NCI-H774 (cell line): ENCODE measurements around the gene ZNF280D.

Source experiments
- DNase-seq: peaks from one replicate; lab custom pipeline; 2025; lab: John Stamatoyannopoulos, UW

The ZNF280D gene

GRCh38 chr15:56744701-56745683, 11.7 kb upstream of the ZNF280D start:
- no peak for DNase-seq

GRCh38 chr15:56741541-56741940, 8.2 kb upstream of the ZNF280D start:
- no peak for DNase-seq

GRCh38 chr15:56739964-56740640, 6.8 kb upstream of the ZNF280D start:
- no peak for DNase-seq

- DNase-seq = no peak
These were observed 6.2 kb upstream of the ZNF280D start for GRCh38 chr15:56739474-56739873.

- no peak for DNase-seq
These were observed 4.5 kb upstream of the ZNF280D start for GRCh38 chr15:56737791-56738190.

- no peak for DNase-seq
These were observed 3.8 kb upstream of the ZNF280D start for GRCh38 chr15:56736881-56737707.

GRCh38 chr15:56736308-56736707, 3.0 kb upstream of the ZNF280D start:
- no peak for DNase-seq

- DNase-seq = no peak
These were observed 2.3 kb upstream of the ZNF280D start for GRCh38 chr15:56735589-56735988.

GRCh38 chr15:56734013-56734635, 815 bp upstream of the ZNF280D start:
- DNase-seq = no peak

- no peak for DNase-seq
These were observed 498 bp downstream of the ZNF280D start for GRCh38 chr15:56732886-56733135.

GRCh38 chr15:56732135-56732885, 999 bp downstream of the ZNF280D start:
- no peak for DNase-seq

- no peak for DNase-seq
These were observed 1.8 kb downstream of the ZNF280D start for GRCh38 chr15:56731548-56731947.

GRCh38 chr15:56729561-56729960, 3.7 kb downstream of the ZNF280D start:
- no peak for DNase-seq

- DNase-seq = no peak
These were observed 7.9 kb downstream of the ZNF280D start for GRCh38 chr15:56725386-56725785.

- DNase-seq = no peak
These were observed 9.1 kb downstream of the ZNF280D start for GRCh38 chr15:56724232-56724631.

GRCh38 chr15:56723787-56724186, 9.5 kb downstream of the ZNF280D start:
- DNase-seq = no peak

- DNase-seq = no peak
These were observed 13.3 kb downstream of the ZNF280D start for GRCh38 chr15:56719774-56720555.

- no peak for DNase-seq
These were observed 14.2 kb downstream of the ZNF280D start for GRCh38 chr15:56719021-56719612.

GRCh38 chr15:56718560-56718959, 14.7 kb downstream of the ZNF280D start:
- no peak for DNase-seq

- DNase-seq = no peak
These were observed 17.0 kb downstream of the ZNF280D start for GRCh38 chr15:56716334-56716733.
